ENCODE results near the gene ZNF217. TPM values are rescaled to one million over a fixed set of nuclear protein-coding genes. Genes with fewer than 3 reads are reported as not detected.
"Not testable (repeated sequence)": the region's sequence is repeated elsewhere in the genome, so short reads cannot be mapped to it uniquely, and the experiment has no call there.

The ZNF217 gene
- total RNA-seq, 1 experiment from 2014 or later = 27.0 TPM

DNA sequence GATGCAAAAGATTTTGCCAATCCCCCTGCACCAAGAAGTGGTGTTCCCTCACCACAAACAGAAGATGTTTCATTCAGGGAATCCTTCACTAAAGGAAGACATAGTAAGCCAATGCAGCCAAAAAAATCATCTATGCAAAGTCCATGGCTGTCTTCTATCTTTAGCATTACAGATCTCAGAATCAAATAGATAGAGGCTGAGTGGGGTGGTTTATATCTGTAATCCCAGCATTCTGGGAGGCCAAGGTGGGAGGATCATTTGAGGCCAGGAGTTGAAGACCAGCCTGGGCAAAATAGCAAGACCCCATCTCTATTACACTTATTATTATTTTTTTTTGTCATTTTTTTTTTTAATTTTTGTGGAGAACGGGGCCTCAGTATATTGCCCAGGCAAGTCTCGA lies 32.9 kb upstream of the ZNF217 start:
- Histone ChIP-seq H3K9me3 (ENCODE audit: low read depth, low read length, poor library complexity, severe bottlenecking) (no peaks in the 10 kb centered on the region), H3K4me1 (ENCODE audit: insufficient read depth, low read length, poor library complexity, severe bottlenecking) (peaks cover 28% of the 10 kb centered on the region), H3K27me3 (replicated peaks; ENCODE audit: insufficient read depth, low read depth, low read length, poor library complexity) (no peaks in the 10 kb centered on the region), H3K4me3 (ENCODE audit: low read depth, low read length, poor library complexity, severe bottlenecking) (no peak overlapping the region), H3K36me3 (ENCODE audit: insufficient read depth, low read length, poor library complexity, severe bottlenecking) (no peaks in the 10 kb centered on the region), H3K27ac (ENCODE audit: low read depth, low read length, poor library complexity, severe bottlenecking) (no peak overlapping the region)
- CTCF ChIA-PET = no interaction called here
- POLR2A ChIA-PET (ENCODE audit: low non-redundant PET) = no interaction called here
- BruUV-seq (replicated peaks) = no TSS peak
- TF ChIP-seq, protein P1, sequence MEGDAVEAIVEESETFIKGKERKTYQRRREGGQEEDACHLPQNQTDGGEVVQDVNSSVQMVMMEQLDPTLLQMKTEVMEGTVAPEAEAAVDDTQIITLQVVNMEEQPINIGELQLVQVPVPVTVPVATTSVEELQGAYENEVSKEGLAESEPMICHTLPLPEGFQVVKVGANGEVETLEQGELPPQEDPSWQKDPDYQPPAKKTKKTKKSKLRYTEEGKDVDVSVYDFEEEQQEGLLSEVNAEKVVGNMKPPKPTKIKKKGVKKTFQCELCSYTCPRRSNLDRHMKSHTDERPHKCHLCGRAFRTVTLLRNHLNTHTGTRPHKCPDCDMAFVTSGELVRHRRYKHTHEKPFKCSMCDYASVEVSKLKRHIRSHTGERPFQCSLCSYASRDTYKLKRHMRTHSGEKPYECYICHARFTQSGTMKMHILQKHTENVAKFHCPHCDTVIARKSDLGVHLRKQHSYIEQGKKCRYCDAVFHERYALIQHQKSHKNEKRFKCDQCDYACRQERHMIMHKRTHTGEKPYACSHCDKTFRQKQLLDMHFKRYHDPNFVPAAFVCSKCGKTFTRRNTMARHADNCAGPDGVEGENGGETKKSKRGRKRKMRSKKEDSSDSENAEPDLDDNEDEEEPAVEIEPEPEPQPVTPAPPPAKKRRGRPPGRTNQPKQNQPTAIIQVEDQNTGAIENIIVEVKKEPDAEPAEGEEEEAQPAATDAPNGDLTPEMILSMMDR (conservative IDR thresholded peaks at IDR 0.05; ENCODE audit: low read depth, low read length) = no peak
- no peak for TF ChIP-seq EZH2 (IDR thresholded peaks at IDR 0.05; ENCODE audit: borderline replicate concordance, low read depth, low read length, poor library complexity, severe bottlenecking)
- intact Hi-C loops (cut with micrococcal nuclease; ENCODE audit: unreplicated experiment) = no loop called here
- DNase-seq (ENCODE audit: low spot score) = no peak

DNA sequence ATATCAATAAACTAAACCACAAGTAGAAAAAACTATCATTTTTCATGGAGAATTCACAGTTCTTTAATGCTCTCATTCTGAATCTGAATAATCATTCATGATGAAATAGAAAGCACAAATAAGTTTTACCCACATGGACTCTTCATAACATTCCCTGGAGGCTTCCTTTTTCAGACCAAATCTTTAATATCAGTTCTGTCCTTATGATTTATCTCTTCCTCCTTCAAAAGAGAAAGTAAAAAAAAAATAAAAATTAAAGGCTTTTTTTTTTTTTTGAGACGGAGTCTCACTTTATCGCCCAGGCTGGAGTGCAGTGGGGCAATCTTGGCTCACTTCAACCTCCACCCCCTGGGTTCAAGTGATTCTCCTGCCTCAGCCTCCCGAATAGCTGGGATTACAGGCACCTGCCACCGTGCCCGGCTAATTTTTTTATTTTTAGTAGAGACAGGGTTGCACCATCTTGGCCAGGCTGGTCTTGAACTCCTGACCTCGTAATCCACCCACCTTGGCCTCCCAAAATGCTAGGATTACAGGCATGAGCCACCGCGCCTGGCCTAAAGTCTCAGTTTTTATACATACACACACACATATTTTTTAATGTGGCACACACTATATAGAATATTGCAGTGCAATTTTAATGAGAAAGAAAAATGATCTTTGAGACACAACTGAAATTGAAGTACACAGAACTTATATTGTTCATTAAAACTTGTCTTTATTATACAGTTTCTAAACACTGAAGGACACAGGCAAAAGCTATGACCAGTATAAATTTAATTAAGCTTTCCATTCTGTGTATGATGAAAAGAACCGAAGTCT lies 31.9 kb upstream of the ZNF217 start:
- Histone ChIP-seq H3K4me3 (ENCODE audit: low read depth, low read length, poor library complexity, severe bottlenecking) (no peak overlapping the region), H3K27ac (ENCODE audit: low read depth, low read length, poor library complexity, severe bottlenecking) (no peak overlapping the region), H3K36me3 (ENCODE audit: insufficient read depth, low read length, poor library complexity, severe bottlenecking) (no peaks in the 10 kb centered on the region), H3K4me1 (ENCODE audit: insufficient read depth, low read length, poor library complexity, severe bottlenecking) (peaks cover 31% of the 10 kb centered on the region), H3K27me3 (replicated peaks; ENCODE audit: insufficient read depth, low read depth, low read length, poor library complexity) (no peaks in the 10 kb centered on the region), H3K9me3 (ENCODE audit: low read depth, low read length, poor library complexity, severe bottlenecking) (no peaks in the 10 kb centered on the region)
- DNase-seq (ENCODE audit: low spot score) = no peak
- intact Hi-C loops (cut with micrococcal nuclease; ENCODE audit: unreplicated experiment) = no loop called here
- BruUV-seq (replicated peaks) = no TSS peak
- no peak for TF ChIP-seq EZH2 (IDR thresholded peaks at IDR 0.05; ENCODE audit: borderline replicate concordance, low read depth, low read length, poor library complexity, severe bottlenecking)
- TF ChIP-seq, protein P1 (conservative IDR thresholded peaks at IDR 0.05; ENCODE audit: low read depth, low read length) = no peak
- ChIA-PET POLR2A (ENCODE audit: low non-redundant PET) (no interaction called here), CTCF (interaction anchor here (0.6 kb wide), 1 partner anchor 434 kb away, joined by 3 read pairs; no protein-coding TSS in a partner anchor)

DNA sequence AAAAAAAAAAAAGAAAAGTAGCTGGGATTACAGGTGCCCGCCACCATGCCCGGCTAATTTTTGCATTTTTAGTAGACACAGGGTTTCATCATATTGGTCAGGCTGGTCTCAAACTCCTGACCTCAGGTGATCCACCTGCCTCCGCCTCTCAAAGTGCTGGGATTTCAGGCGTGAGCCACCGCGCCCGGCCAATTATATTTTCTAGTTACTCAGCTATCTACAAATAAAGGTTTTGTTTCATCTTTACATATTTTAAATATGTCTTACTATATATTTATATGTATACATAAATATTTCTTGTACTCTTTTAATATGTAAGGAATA lies 31.2 kb upstream of the ZNF217 start:
- BruUV-seq (replicated peaks); DNase-seq (ENCODE audit: low spot score); POLR2A ChIA-PET (ENCODE audit: low non-redundant PET); CTCF ChIA-PET; H3K4me3 ChIP-seq (ENCODE audit: low read depth, low read length, poor library complexity, severe bottlenecking); H3K9me3 ChIP-seq (ENCODE audit: low read depth, low read length, poor library complexity, severe bottlenecking); H3K36me3 ChIP-seq (ENCODE audit: insufficient read depth, low read length, poor library complexity, severe bottlenecking); H3K27me3 ChIP-seq (replicated peaks; ENCODE audit: insufficient read depth, low read depth, low read length, poor library complexity); H3K27ac ChIP-seq (ENCODE audit: low read depth, low read length, poor library complexity, severe bottlenecking); intact Hi-C loops (cut with micrococcal nuclease; ENCODE audit: unreplicated experiment): not testable (repeated sequence)
- peaks cover 31% of the 10 kb centered on the region for H3K4me1 ChIP-seq (ENCODE audit: insufficient read depth, low read length, poor library complexity, severe bottlenecking)

All from A673 (cell line).